GM21619 (cell line): ENCODE results near the gene TMEM270.
"Not testable (repeated sequence)": the region's sequence is repeated elsewhere in the genome, so short reads cannot be mapped to it uniquely, and the experiment has no call there.

Experiments
- ATAC-seq: cut with Tn5 transposase; IDR thresholded peaks from one replicate; pipeline ENCODE4 v1.9.1; 2021; ENCODE audit not compliant: unreplicated experiment

The TMEM270 gene

DNA sequence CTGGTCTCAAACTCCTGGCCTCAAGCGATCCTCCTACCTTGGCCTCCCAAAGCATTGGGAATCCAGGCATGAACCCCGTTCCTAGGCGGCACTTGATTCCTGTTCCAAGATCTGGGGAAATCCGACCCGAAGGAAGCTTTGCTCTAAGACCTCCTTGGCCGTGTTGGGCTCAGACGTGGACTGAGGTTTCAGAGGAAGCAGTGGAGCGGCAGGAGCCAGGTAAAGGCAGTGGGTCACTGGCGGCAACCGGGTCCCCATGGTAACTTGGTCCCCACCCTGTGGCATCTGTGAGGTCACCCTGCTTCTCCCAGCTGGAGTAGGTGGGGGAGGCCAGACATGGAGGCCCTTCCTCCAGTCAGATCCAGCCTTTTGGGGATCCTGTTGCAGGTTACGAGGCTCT, at the start of gene TMEM270:
Gene TMEM270, plus strand, starts transcription at position 301 of the 400 bp plus-strand sequence. Its CDS starts 36 bp downstream, at position 337.
- no peak for ATAC-seq

GRCh38 chr7:73811760-73812168, 49.2 kb upstream of the TMEM270 start:
- ATAC-seq, result no peak

GRCh38 chr7:73812996-73813395, 48.0 kb upstream of the TMEM270 start:
- ATAC-seq, result no peak

- ATAC-seq, result no peak
Measured at GRCh38 chr7:73815436-73815835, 45.5 kb upstream of the TMEM270 start.

DNA sequence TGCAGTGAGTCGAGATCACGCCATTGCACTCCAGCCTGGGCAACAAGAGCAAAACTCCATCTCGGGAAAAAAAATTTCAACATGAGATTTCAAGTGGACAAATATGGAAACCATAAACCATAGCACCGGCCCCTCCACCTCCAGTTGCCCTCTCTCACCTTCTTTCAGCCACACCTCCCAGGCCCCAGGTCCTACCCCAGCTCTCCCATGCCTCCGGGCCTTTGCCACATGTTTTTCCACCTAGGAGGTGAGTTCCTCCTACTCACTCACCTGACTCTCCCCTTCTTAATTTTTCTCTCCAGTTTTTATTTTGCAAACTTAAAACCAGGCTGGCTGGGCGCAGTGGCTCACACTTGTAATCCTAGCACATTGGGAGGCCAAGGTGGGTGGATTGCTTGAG, 43.8 kb upstream of the TMEM270 start:
- no peak for ATAC-seq

DNA sequence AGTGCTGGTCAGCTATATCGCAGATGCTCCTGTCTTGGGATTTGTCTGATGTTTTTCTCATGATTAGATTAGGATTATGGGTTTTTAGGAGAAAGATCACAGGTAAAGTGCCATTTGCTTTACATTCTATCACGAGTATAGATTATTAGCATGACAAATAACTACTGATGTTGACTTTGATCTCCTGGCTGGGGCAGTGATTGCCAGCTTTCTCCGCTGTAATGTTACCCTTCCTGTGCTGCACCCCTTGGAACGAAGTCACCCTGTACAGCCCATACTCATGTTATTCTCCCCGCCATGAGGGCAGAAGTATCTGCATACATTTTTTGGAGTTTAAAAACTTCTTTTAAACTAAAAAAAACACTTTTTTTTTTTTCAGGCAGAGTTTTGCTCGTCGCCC, 40.9 kb upstream of the TMEM270 start:
- ATAC-seq, result no peak

DNA sequence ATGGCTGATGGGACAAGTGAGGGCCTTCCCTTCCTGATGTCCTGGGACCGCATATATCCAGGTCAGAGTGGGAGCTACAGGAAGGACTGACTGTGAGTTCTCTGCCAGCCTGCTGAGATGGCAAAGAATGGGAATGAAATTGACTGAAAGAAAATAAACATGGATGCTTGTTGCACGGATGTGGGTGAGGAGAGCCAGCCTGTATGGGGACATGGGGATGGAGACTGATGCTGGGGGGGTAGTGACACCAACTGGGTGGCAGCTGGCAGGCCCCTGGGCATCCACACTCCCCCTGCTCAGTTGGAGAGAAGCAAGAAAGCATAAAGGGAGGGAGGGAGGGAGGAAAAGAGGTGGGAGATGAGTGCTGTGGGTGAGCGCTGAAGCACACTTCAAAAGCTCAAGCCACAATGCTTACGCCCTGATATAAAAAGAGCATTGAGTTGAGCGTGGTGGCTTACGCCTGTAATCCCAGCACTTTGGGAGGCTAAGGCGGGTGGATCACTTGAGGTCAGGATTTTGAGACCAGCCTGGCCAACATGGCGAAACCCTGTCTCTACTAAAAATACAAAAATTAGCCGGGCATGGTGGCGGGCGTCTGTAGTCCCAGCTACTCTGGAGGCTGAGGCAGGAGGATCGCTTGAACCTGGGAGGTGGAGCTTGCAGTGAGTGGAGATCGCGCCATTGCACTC, 39.2 kb upstream of the TMEM270 start:
- not testable (repeated sequence) for ATAC-seq

- no peak for ATAC-seq
Measured at GRCh38 chr7:73822319-73823173, 38.4 kb upstream of the TMEM270 start.

DNA sequence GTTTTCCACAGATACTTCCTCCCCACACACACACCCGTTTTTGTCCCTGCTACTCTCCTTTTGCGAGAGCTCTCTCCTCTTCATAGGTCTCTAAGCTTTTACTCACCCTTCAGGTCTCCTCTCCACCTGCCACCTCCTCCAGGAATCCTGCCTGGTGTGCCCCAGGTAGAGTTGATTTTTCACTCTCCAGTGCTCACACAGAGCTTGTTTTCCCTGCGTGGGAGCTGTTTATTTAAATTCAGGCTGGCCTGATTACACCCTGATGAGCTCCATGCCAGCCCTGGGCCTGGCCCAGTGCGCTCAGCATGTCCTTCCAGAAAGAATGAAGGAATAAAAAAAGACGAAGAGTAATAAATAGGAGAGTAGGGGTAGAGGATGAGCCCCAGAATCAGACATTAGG, 37.7 kb upstream of the TMEM270 start:
- no peak for ATAC-seq

GRCh38 chr7:73823873-73824592, 36.9 kb upstream of the TMEM270 start:
- no peak for ATAC-seq

GRCh38 chr7:73824986-73825385, 36.0 kb upstream of the TMEM270 start:
- ATAC-seq, result no peak

DNA sequence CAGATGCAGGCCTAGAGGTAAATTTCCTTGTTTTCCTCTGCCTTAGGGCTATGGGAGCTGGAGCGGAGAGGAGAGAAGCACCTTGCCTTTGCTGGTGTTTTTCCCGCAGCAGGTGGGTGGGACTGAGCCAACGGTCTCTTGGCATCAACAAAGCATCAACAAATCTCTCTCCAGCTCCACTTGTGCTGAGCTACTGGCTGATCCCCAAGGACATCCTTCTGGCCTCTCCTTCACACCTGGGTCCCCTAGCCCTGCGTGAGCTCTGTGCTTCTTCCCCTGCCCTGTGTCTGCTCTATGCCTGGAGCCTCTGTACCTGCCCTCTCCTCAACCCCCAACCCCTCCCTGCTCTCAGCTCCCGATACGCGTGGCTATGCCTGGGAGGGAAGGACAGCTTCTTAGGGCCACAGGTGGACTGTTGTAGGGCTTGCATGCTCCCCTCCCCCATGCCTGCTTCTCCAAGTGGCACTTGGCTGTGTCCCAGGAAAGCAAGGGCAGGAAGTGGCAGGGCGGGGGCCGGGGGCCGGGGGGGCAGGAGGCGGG, 33.3 kb upstream of the TMEM270 start:
- ATAC-seq, result no peak

- ATAC-seq, result no peak
Measured at GRCh38 chr7:73828107-73828803, 32.7 kb upstream of the TMEM270 start.

GRCh38 chr7:73828972-73829371, 32.0 kb upstream of the TMEM270 start:
- no peak for ATAC-seq

DNA sequence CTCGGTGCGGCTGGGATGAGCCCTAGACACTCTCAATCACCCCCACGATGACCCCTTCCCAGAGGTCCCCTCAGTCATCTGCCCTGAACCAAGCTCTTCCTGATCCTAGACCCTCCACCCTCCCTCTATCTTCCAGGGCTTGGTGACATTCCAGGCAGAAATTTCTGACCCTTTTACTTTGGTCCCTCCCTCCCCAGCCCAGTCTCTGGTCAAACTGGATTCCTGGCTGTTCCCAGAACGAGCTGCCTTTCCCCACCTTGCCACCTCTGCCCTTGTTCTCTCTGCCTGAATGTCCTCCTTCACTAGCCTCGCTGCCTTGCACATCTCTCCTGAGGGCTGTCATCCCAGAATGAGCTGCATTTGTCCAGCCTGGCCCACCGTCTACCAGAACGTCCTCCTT, 31.5 kb upstream of the TMEM270 start:
- no peak for ATAC-seq

DNA sequence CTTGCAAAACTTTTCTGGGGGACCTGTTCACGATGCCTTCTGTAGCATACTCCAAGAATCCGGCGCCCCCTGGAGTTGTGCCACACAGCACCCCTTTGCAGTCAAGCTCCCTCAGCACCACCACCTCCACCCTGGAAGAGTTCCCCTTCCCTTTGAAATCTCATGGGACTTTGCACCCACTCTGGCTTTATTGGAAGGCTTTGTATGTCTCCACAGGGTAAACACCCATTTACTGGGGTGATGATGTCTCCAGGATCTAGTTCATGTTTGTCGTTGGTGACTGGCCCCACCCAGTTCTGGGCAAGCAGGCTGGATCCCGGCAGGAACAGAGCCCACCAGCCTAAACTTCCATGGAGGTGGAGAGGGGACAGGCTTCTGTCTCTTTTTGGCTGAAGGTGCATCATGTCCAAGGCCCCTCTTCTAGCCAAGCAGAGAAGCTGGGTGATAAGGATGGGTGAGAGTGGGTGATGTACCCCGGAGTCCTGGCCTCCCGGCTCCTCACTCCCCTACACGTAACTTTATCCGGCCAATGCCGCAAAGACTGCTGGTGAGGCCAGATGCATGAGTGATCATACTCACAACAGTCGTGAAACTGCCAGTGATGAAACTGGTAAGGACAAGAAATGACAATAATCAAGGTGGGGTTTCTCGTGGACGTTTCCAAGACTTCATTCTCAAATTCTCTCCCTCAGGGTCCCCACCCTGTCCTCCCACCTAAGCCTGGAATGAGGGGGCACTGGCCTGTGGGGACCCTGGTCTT, 30.9 kb upstream of the TMEM270 start:
- ATAC-seq, result no peak

DNA sequence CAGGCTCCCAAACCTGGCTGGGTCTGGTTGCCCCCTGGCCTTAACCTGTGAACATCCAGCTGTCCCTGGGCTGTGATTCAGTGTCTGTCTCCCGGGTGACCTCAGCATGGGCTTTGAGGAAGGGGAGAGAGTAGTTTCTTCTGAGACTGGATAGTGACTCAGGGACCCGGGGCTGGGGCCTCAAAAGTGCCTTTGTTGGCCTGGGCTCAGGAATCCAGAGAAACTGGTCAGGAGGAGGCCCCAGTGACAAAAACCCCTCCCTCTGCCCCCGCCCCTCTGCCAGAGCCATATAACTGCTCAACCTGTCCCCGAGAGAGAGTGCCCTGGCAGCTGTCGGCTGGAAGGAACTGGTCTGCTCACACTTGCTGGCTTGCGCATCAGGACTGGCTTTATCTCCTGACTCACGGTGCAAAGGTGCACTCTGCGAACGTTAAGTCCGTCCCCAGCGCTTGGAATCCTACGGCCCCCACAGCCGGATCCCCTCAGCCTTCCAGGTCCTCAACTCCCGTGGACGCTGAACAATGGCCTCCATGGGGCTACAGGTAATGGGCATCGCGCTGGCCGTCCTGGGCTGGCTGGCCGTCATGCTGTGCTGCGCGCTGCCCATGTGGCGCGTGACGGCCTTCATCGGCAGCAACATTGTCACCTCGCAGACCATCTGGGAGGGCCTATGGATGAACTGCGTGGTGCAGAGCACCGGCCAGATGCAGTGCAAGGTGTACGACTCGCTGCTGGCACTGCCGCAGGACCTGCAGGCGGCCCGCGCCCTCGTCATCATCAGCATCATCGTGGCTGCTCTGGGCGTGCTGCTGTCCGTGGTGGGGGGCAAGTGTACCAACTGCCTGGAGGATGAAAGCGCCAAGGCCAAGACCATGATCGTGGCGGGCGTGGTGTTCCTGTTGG, 30.0 kb upstream of the TMEM270 start, which contains the start of gene CLDN4:
Gene CLDN4, plus strand, starts transcription at position 316 of the 903 bp plus-strand sequence. Its CDS starts 206 bp downstream, at position 522.
- ATAC-seq, result no peak

GRCh38 chr7:73831584-73831833, 29.4 kb upstream of the TMEM270 start:
- ATAC-seq, result no peak
